GM12878 (cell line): ENCODE measurements around the gene MTX1. TPM values are rescaled to one million over a fixed set of nuclear protein-coding genes. Genes with fewer than 3 reads are reported as not detected.

Source experiments
- ATAC-seq: fragments of 200-7000 bp; cut with Tn5 transposase; 3 replicates; pipeline ENCODE4 v1.9.1; 2020; ENCODE audit warnings: mild to moderate bottlenecking, moderate library complexity
- BruUV-seq: library from RNA; stranded (reverse); fragments of 400-500 nt; replicated peaks from 2 replicates; lab custom pipeline; 2021; lab: Mats Ljungman, UMichigan
- CTCF ChIA-PET: fragments of 300-600 bp; sonication (Branson Sonifier 250); formaldehyde crosslinking; extraction: SDS; loops from one replicate; lab custom pipeline; 2021; ENCODE audit warnings: inconsistent platforms; lab: Yijun Ruan, JAX
- POLR2A ChIA-PET: fragments of 350-600 bp; formaldehyde crosslinking; extraction: SDS; loops from one replicate; lab custom pipeline; 2021; ENCODE audit warnings: inconsistent platforms; lab: Charles Lee
- RAD21 ChIA-PET: fragments of 300-600 bp; sonication (Branson Sonifier 250); formaldehyde crosslinking; loops from one replicate; lab custom pipeline; 2023; ENCODE audit warnings: antibody characterized with exemption; ENCODE audit not compliant: unreplicated experiment; lab: Charles Lee
- SMC1A ChIA-PET: fragments of 300-600 bp; sonication (Branson Sonifier 250); formaldehyde crosslinking; loops from one replicate; lab custom pipeline; 2023; ENCODE audit not compliant: unreplicated experiment, uncharacterized antibody; lab: Charles Lee
- DNase-seq: peaks from one replicate; pipeline ENCODE4 v3.0.0-alpha.2; 2011; ENCODE audit warnings: low read depth, low spot score
- FAIRE-seq: peaks from 3 replicates; lab custom pipeline; 2011; peaks lifted over from hg19 to GRCh38; lab: Jason Lieb, UNC
- H2AFZ ChIP-seq: 2 replicates; pipeline ENCODE4 v1.6.0; 2011; ENCODE audit warnings: low read depth, low read length, control low read depth; ENCODE audit not compliant: control insufficient read depth
- H3K27ac ChIP-seq: 2 replicates; pipeline ENCODE4 v1.5.1; 2011; ENCODE audit warnings: control low read depth; ENCODE audit not compliant: control insufficient read depth, insufficient read depth
- H3K27me3 ChIP-seq, 2 experiments: replicated peaks in 1 of 2; 2 replicates each; pipeline versions ENCODE4 v1.6.0 to v1.6.1; 2011; ENCODE audit warnings: low read length in 1 of 2; ENCODE audit not compliant: control insufficient read depth in 2 of 2, insufficient read depth in 2 of 2
- H3K36me3 ChIP-seq, 2 experiments: 2 replicates each; pipeline ENCODE4 v1.5.1; 2011; ENCODE audit warnings: low read length in 1 of 2; ENCODE audit not compliant: control insufficient read depth in 2 of 2, insufficient read depth in 2 of 2
- H3K4me1 ChIP-seq: 2 replicates; pipeline ENCODE4 v1.6.1; 2011; ENCODE audit warnings: mild to moderate bottlenecking, low read length, moderate library complexity, mixed read lengths; ENCODE audit not compliant: control insufficient read depth, insufficient read depth
- H3K4me2 ChIP-seq: 2 replicates; pipeline ENCODE4 v1.6.0; 2011; ENCODE audit warnings: control low read depth; ENCODE audit not compliant: control insufficient read depth, insufficient read depth
- H3K4me3 ChIP-seq: fragments of 200-600 bp; sonication (generic); 2 replicates; pipeline ENCODE4 v1.5.1; 2016
- H3K79me2 ChIP-seq: 2 replicates; pipeline ENCODE4 v1.6.0; 2011; ENCODE audit warnings: low read length; ENCODE audit not compliant: control insufficient read depth, insufficient read depth
- H3K9ac ChIP-seq: 2 replicates; pipeline ENCODE4 v1.8.0; 2011; ENCODE audit warnings: low read length, control low read depth, mixed read lengths; ENCODE audit not compliant: control insufficient read depth, insufficient read depth
- H3K9me3 ChIP-seq: replicated peaks from 3 replicates; pipeline ENCODE4 v1.5.1; 2011; ENCODE audit warnings: mild to moderate bottlenecking, low read length; ENCODE audit not compliant: control insufficient read depth, insufficient read depth
- H4K20me1 ChIP-seq: 2 replicates; pipeline ENCODE4 v1.6.0; 2011; ENCODE audit not compliant: control insufficient read depth, insufficient read depth
- BCL3 ChIP-seq: IDR thresholded peaks from 2 replicates; pipeline ENCODE4 v1.6.1; 2011; ENCODE audit warnings: borderline replicate concordance, low read depth, mild to moderate bottlenecking, moderate library complexity, low read length; ENCODE audit not compliant: insufficient read depth, poor library complexity, severe bottlenecking
- CHD2 ChIP-seq: IDR thresholded peaks from 2 replicates; pipeline ENCODE4 v1.6.1; 2011; ENCODE audit warnings: low read depth, low read length, improper control_type of control experiment, borderline replicate concordance
- FOS ChIP-seq: IDR thresholded peaks from 3 replicates; pipeline ENCODE4 v1.6.1; 2011; ENCODE audit warnings: borderline replicate concordance; ENCODE audit not compliant: insufficient read length; ENCODE audit errors: extremely low read depth
- NBN ChIP-seq: fragments of 450-650 bp; IDR thresholded peaks from 2 replicates; pipeline ENCODE4 v1.6.1; 2016
- USF1 ChIP-seq: IDR thresholded peaks from 2 replicates; pipeline ENCODE4 v1.6.1; 2011; ENCODE audit warnings: borderline replicate concordance, low read depth, mild to moderate bottlenecking, moderate library complexity, mixed read lengths, low read length; ENCODE audit not compliant: insufficient read depth; ENCODE audit errors: extremely low read length
- ZBTB40 ChIP-seq: fragments of 450-650 bp; IDR thresholded peaks from 2 replicates; pipeline ENCODE4 v1.6.1; 2016; ENCODE audit warnings: mild to moderate bottlenecking, moderate library complexity, borderline replicate concordance
- WGBS: methylation state at CpG from one replicate; pipeline ENCODE4 v1.1.6; 2016; ENCODE audit warnings: low lambda C conversion rate; ENCODE audit not compliant: insufficient replicate concordance, insufficient coverage; ENCODE audit errors: missing lambda C conversion rate; 5-methylcytosine and 5-hydroxymethylcytosine counted together
- in situ Hi-C: fragments of 300-500 bp; cut with MboI; formaldehyde crosslinking; loops from 9 replicates; pipeline ENCODE4 v1.14.3; 2018; ENCODE audit warnings: mixed read lengths
- intact Hi-C: fragments of 100-400 bp; cut with micrococcal nuclease; formaldehyde crosslinking; loops from one replicate; pipeline ENCODE4 v1.14.2; 2022; ENCODE audit not compliant: unreplicated experiment
- polyA plus RNA-seq, 11 experiments: library from polyadenylated mRNA; depleted of rRNA in 4 of 11; unstranded in 6 of 11; stranded (reverse) in 5 of 11; fragments of >200 nt; fragmentation: Nextera tagmentation in 4 of 11; fragmentation: Illumina TruSeq in 1 of 11; extraction: Ambion mirVana in 4 of 11; extraction: Trizol in 1 of 11; gene quantifications; 1 replicate in 1 of 11; 2 replicates in 10 of 11; pipeline versions ENCODE4 v1.2.1 to v1.2.3, GENCODE V29; 2011 to 2016; ENCODE audit warnings: inconsistent platforms in 2 of 11, missing spikeins in 2 of 11, low read depth in 1 of 11
- total RNA-seq, 4 experiments: library from RNA; depleted of rRNA in 3 of 4; stranded (reverse); fragments of >200 nt in 3 of 4; fragmentation: Illumina TruSeq in 1 of 4; extraction: Trizol in 1 of 4; gene quantifications; 2 replicates each; pipeline versions ENCODE4 v1.2.1 to v1.2.3, GENCODE V29; 2013 to 2021

Gene MTX1
- total and polyA plus RNA-seq, 10 of the 15 experiments (the other 5 are each of a cell fraction or from before 2014, with no cell fraction given) = 15.8 to 92.0 (median 49.1) TPM

GRCh38 chr1:155191904-155192303 is 16.6 kb upstream of the MTX1 start (continued):
- no peak for TF ChIP-seq ZBTB40
- TF ChIP-seq, all 136 proteins: peak for 0

GRCh38 chr1:155192346-155193274 is 15.9 kb upstream of the MTX1 start:
- FAIRE-seq (no peak), DNase-seq (no peak)
- in situ Hi-C loops = no loop called here
- POLR2A ChIA-PET = interaction anchor here (0.5 to 3.5 kb wide), 7 partner anchors 7 to 280 kb away, joined by 4 to 77 read pairs (median 23); partner anchors contain the start of genes KRTCAP2, MTX1, THBS3 and TRIM46
- no peaks in the 10 kb centered on the region for H3K36me3 ChIP-seq
- peak overlapping the region; percentile 85 for H2AFZ ChIP-seq
- peak overlapping the region; percentile 58 for H3K9ac ChIP-seq
- H3K4me2 ChIP-seq = peak overlapping the region; percentile 89; the same call in 1 of the 2 replicates
- H3K79me2 ChIP-seq = no peaks in the 10 kb centered on the region
- TF ChIP-seq CHD2 (0 out of 2 replicates have a peak, but pooled peaks have one; percentile 3), BCL3 (no peak), USF1 (no peak), NBN (no peak), FOS (no peak)
- TF ChIP-seq, all 136 proteins: peak for 1
- no TSS peak for BruUV-seq
- ChIA-PET RAD21 (interaction anchor here (0.7 to 3.5 kb wide), 9 partner anchors 8 to 101 kb away, joined by 3 to 77 read pairs (median 13); partner anchors contain the start of genes KRTCAP2, MTX1 and THBS3), SMC1A (interaction anchor here (1.1 to 3.5 kb wide), 7 partner anchors 8 to 101 kb away, joined by 3 to 46 read pairs (median 5); partner anchors contain the start of genes KRTCAP2 and TRIM46), CTCF (interaction anchor here (0.6 to 5.2 kb wide), 19 partner anchors 8 to 1407 kb away, joined by 3 to 244 read pairs (median 8); partner anchors contain the start of genes KRTCAP2, MTX1, SLC50A1 and THBS3)
- Histone ChIP-seq H3K4me1 (peaks cover 16% of the 10 kb centered on the region), H3K27ac (peak overlapping the region; percentile 22; the same call in 1 of the 2 replicates), H3K27me3 (no peaks in the 10 kb centered on the region), H3K9me3 (no peaks in the 10 kb centered on the region), H4K20me1 (no peaks in the 10 kb centered on the region), H3K4me3 (peak overlapping the region; percentile 77; the same call in 1 of the 2 replicates)
- 26% methylated on average over 9 of the region's 20 CpGs for WGBS
- intact Hi-C loops = no loop called here
- no peak for ATAC-seq
